Activated naive CD8-positive, alpha-beta T cell treated with anti-CD3 and anti-CD28 coated beads, Interleukin-2, amount 50 U/mL, for 24 hours (primary cell): ENCODE measurements around the gene SCNN1A.

Source experiments
- ATAC-seq: fragments of 150-1000 bp; cut with Tn5 transposase; one replicate; pipeline ENCODE4 v1.10.0; 2021
- DNase-seq: peaks from one replicate; pipeline ENCODE4 v3.0.0; 2021
- H3K27ac Mint-ChIP-seq: one replicate; pipeline ENCODE4 v1.8.0; 2021; ENCODE audit warnings: mild to moderate bottlenecking, mixed read lengths
- H3K27me3 Mint-ChIP-seq: one replicate; pipeline ENCODE4 v1.8.0; 2021; ENCODE audit warnings: mixed read lengths
- H3K36me3 Mint-ChIP-seq: one replicate; pipeline ENCODE4 v1.8.0; 2021; ENCODE audit warnings: low read depth, mixed read lengths
- H3K4me1 Mint-ChIP-seq: one replicate; pipeline ENCODE4 v1.8.0; 2021; ENCODE audit warnings: mixed read lengths
- H3K4me3 Mint-ChIP-seq: one replicate; pipeline ENCODE4 v1.8.0; 2021; ENCODE audit warnings: mild to moderate bottlenecking, moderate library complexity, mixed read lengths
- H3K9me3 Mint-ChIP-seq: one replicate; pipeline ENCODE4 v1.8.0; 2021; ENCODE audit warnings: mixed read lengths

The SCNN1A gene

GRCh38 chr12:6375269-6376078 lies at the start of gene SCNN1A:
Gene SCNN1A, minus strand, starts transcription at chr12:6375563. Its CDS starts 780 bp downstream, at chr12:6374783.
- H3K27ac Mint-ChIP-seq: peak within 1 kb of the TSS; percentile 8
- peaks cover 37% of the 10 kb centered on the region for H3K4me1 Mint-ChIP-seq
- no peaks in the 10 kb centered on the region for H3K9me3 Mint-ChIP-seq

GRCh38 chr12:6424866-6425265 lies 49.5 kb upstream of the SCNN1A start:
- Mint-ChIP-seq H3K36me3 (no peaks in the 10 kb centered on the region), H3K27ac (peak overlapping the region; percentile 91), H3K4me1 (peaks cover 60% of the 10 kb centered on the region), H3K27me3 (no peaks in the 10 kb centered on the region), H3K9me3 (no peaks in the 10 kb centered on the region), H3K4me3 (peak overlapping the region; percentile 65)
- ATAC-seq (no peak), DNase-seq (no peak)

More at GRCh38 chr12:6375269-6376078, at the start of gene SCNN1A:
- ATAC-seq (no peak), DNase-seq (no peak)
- peaks cover 8% of the 10 kb centered on the region for H3K27me3 Mint-ChIP-seq
- peak within 1 kb of the TSS; percentile 0 for H3K4me3 Mint-ChIP-seq
- H3K36me3 Mint-ChIP-seq: no peaks in the 10 kb centered on the region

- ATAC-seq (no peak), DNase-seq (no peak)
- H3K4me3 Mint-ChIP-seq: peak overlapping the region; percentile 65
- H3K27me3 Mint-ChIP-seq: no peaks in the 10 kb centered on the region
- H3K36me3 Mint-ChIP-seq: no peaks in the 10 kb centered on the region
- H3K9me3 Mint-ChIP-seq: no peaks in the 10 kb centered on the region
- H3K27ac Mint-ChIP-seq: peak overlapping the region; percentile 85
- peaks cover 55% of the 10 kb centered on the region for H3K4me1 Mint-ChIP-seq
Observed at GRCh38 chr12:6424008-6424347, 48.6 kb upstream of the SCNN1A start.

- DNase-seq (peak; percentile 73), ATAC-seq (peak; percentile 58)
- H3K4me1 Mint-ChIP-seq: peaks cover 52% of the 10 kb centered on the region
- H3K4me3 Mint-ChIP-seq: peak overlapping the region; percentile 65
- H3K9me3 Mint-ChIP-seq: no peaks in the 10 kb centered on the region
- no peaks in the 10 kb centered on the region for H3K36me3 Mint-ChIP-seq
- H3K27ac Mint-ChIP-seq: peak overlapping the region; percentile 85
- H3K27me3 Mint-ChIP-seq: no peaks in the 10 kb centered on the region
Observed at GRCh38 chr12:6423267-6424007, 48.1 kb upstream of the SCNN1A start.

- Mint-ChIP-seq H3K9me3 (no peaks in the 10 kb centered on the region), H3K4me3 (no peak overlapping the region), H3K36me3 (no peaks in the 10 kb centered on the region), H3K27ac (no peak overlapping the region), H3K4me1 (peaks cover 33% of the 10 kb centered on the region), H3K27me3 (no peaks in the 10 kb centered on the region)
- no peak for DNase-seq
- ATAC-seq: no peak
Observed at GRCh38 chr12:6420364-6420763, 45.0 kb upstream of the SCNN1A start.

DNA sequence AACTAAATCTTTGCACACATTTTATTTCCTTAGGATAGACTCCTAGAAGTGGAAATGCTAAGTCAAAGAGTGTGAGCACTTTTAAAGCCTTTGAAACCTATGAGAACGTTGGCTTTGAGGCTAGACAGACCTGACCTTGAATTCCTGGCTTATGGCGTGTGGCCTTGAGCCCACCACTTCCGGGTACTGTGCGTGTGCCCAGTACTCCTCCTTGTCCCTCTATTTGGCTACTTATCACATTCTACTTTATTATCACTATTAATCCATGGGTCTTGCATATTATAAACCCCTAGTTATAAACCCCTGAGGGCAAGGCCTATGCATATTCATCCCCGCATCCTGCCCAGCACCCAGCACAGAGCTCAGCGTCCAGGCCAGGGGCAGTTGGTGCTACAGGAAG lies 43.4 kb upstream of the SCNN1A start:
- ATAC-seq: no peak
- no peaks in the 10 kb centered on the region for H3K9me3 Mint-ChIP-seq

GRCh38 chr12:6416596-6416995 lies 41.2 kb upstream of the SCNN1A start:
- ATAC-seq (peak; percentile 73), DNase-seq (no peak)
- H3K4me3 Mint-ChIP-seq: no peak overlapping the region
- H3K27ac Mint-ChIP-seq: no peak overlapping the region
- H3K4me1 Mint-ChIP-seq: peaks cover 12% of the 10 kb centered on the region
- no peaks in the 10 kb centered on the region for H3K9me3 Mint-ChIP-seq
- H3K36me3 Mint-ChIP-seq: no peaks in the 10 kb centered on the region
- no peaks in the 10 kb centered on the region for H3K27me3 Mint-ChIP-seq

More for the DNA sequence above, 43.4 kb upstream of the SCNN1A start:
- Mint-ChIP-seq H3K4me1 (peaks cover 19% of the 10 kb centered on the region), H3K27me3 (no peaks in the 10 kb centered on the region), H3K36me3 (no peaks in the 10 kb centered on the region), H3K4me3 (no peak overlapping the region), H3K27ac (no peak overlapping the region)
- DNase-seq: no peak

GRCh38 chr12:6407236-6407954 lies 32.0 kb upstream of the SCNN1A start:
- Mint-ChIP-seq H3K27ac (no peak overlapping the region), H3K27me3 (no peaks in the 10 kb centered on the region), H3K36me3 (no peaks in the 10 kb centered on the region), H3K4me3 (no peak overlapping the region), H3K9me3 (no peaks in the 10 kb centered on the region), H3K4me1 (no peaks in the 10 kb centered on the region)
- no peak for DNase-seq
- ATAC-seq: no peak

DNA sequence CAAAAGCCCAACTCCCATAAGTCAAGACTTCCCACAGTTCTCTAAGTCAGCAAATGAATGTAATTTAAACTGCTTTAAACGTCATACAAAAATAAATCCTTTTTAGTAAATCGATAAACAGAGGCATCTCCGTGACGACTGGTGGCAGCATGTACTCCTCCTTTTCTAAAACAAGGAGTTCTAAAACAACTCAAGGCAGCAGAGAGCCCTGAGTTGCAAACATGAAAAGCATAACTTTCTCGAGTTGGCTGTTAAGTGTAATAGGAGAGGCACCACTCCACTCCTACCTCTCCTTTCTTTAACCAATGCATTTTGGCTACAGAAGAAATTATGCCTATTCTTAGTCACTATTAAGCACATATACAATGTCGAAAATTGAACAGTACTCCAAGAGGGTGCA lies 30.6 kb upstream of the SCNN1A start:
- ATAC-seq (no peak), DNase-seq (no peak)
- H3K27ac Mint-ChIP-seq: no peak overlapping the region
- H3K4me1 Mint-ChIP-seq: no peaks in the 10 kb centered on the region
- no peaks in the 10 kb centered on the region for H3K27me3 Mint-ChIP-seq
- H3K4me3 Mint-ChIP-seq: no peak overlapping the region
- no peaks in the 10 kb centered on the region for H3K36me3 Mint-ChIP-seq
- H3K9me3 Mint-ChIP-seq: no peaks in the 10 kb centered on the region

- Mint-ChIP-seq H3K4me1 (no peaks in the 10 kb centered on the region), H3K9me3 (no peaks in the 10 kb centered on the region), H3K36me3 (no peaks in the 10 kb centered on the region), H3K27ac (no peak overlapping the region), H3K27me3 (no peaks in the 10 kb centered on the region), H3K4me3 (no peak overlapping the region)
- DNase-seq (no peak), ATAC-seq (no peak)
Observed at GRCh38 chr12:6404390-6404789, 29.0 kb upstream of the SCNN1A start.

GRCh38 chr12:6399884-6400644 lies 24.7 kb upstream of the SCNN1A start:
- DNase-seq (no peak), ATAC-seq (no peak)
- no peaks in the 10 kb centered on the region for H3K4me1 Mint-ChIP-seq
- H3K4me3 Mint-ChIP-seq: no peak overlapping the region
- H3K9me3 Mint-ChIP-seq: no peaks in the 10 kb centered on the region
- no peak overlapping the region for H3K27ac Mint-ChIP-seq
- H3K36me3 Mint-ChIP-seq: no peaks in the 10 kb centered on the region
- no peaks in the 10 kb centered on the region for H3K27me3 Mint-ChIP-seq

GRCh38 chr12:6396031-6396430 lies 20.7 kb upstream of the SCNN1A start:
- Mint-ChIP-seq H3K27me3 (no peaks in the 10 kb centered on the region), H3K4me3 (no peak overlapping the region), H3K36me3 (no peaks in the 10 kb centered on the region), H3K27ac (no peak overlapping the region), H3K9me3 (no peaks in the 10 kb centered on the region), H3K4me1 (no peaks in the 10 kb centered on the region)
- no peak for ATAC-seq
- DNase-seq: no peak

- no peak for ATAC-seq
- no peak overlapping the region for H3K27ac Mint-ChIP-seq
- H3K4me3 Mint-ChIP-seq: no peak overlapping the region
- no peak for DNase-seq
- no peaks in the 10 kb centered on the region for H3K36me3 Mint-ChIP-seq
- no peaks in the 10 kb centered on the region for H3K4me1 Mint-ChIP-seq
- H3K27me3 Mint-ChIP-seq: no peaks in the 10 kb centered on the region
- H3K9me3 Mint-ChIP-seq: no peaks in the 10 kb centered on the region
Observed at GRCh38 chr12:6394398-6394797, 19.0 kb upstream of the SCNN1A start.

DNA sequence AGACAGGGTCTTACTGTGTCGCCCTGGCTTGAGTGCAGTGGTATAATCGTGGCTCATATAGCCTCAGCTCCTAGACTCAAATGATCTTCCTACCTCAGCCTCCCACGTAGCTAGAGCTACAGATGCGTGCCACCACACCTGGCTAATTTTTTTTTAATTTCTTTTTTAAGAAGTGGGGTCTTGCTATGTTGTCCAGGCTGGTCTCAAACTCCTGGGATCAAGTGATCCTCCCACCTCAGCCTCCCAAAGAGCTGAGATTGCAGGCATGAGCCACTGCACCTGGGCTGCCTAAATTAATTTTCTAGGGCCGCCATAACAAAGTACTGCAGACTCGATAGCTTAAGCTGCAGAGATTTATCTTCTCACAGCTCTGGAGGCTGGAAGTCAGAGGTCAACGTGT lies 17.7 kb upstream of the SCNN1A start:
- Mint-ChIP-seq H3K27ac (no peak overlapping the region), H3K36me3 (no peaks in the 10 kb centered on the region), H3K27me3 (no peaks in the 10 kb centered on the region), H3K9me3 (no peaks in the 10 kb centered on the region), H3K4me3 (no peak overlapping the region), H3K4me1 (no peaks in the 10 kb centered on the region)
- ATAC-seq (no peak), DNase-seq (no peak)
